ENCODE data around the gene SEC63.

- TF ChIP-seq EZH2 (IDR thresholded peaks at IDR 0.05; ENCODE audit: low read depth) (no peak), CTCF (conservative IDR thresholded peaks at IDR 0.05) (no peak)
Observed at GRCh38 chr6:107832151-107833056, 125.6 kb downstream of the SEC63 start.

Measured in PC-9 (cell line).